NT2/D1 (cell line): ENCODE results near the gene PTX4.
A peak's percentile ranks its signal among the peaks of the same experiment; 100 is the strongest.

ENCODE experiments used
- DNase-seq: peaks from one replicate; pipeline ENCODE4 v3.0.0-alpha.2; 2011; ENCODE audit warnings: low read depth, low spot score
- H3K27me3 ChIP-seq: 2 replicates; pipeline ENCODE4 v1.6.0; 2011; ENCODE audit warnings: mild to moderate bottlenecking; ENCODE audit not compliant: insufficient read length, insufficient read depth
- H3K36me3 ChIP-seq: 2 replicates; pipeline ENCODE4 v1.6.1; 2011; ENCODE audit warnings: mild to moderate bottlenecking, low read length, mixed read lengths; ENCODE audit not compliant: insufficient read depth, insufficient read length
- H3K4me1 ChIP-seq: 2 replicates; pipeline ENCODE4 v1.5.1; 2011; ENCODE audit not compliant: insufficient read depth, insufficient read length
- H3K4me3 ChIP-seq: 2 replicates; pipeline ENCODE4 v1.5.1; 2011; ENCODE audit warnings: low read depth; ENCODE audit not compliant: insufficient read length
- H3K9ac ChIP-seq: 2 replicates; pipeline ENCODE4 v1.6.0; 2011; ENCODE audit warnings: low read depth; ENCODE audit not compliant: insufficient read length
- H3K9me3 ChIP-seq: 2 replicates; pipeline ENCODE4 v1.5.1; 2011; ENCODE audit warnings: mild to moderate bottlenecking, low read length; ENCODE audit not compliant: insufficient read depth
- SUZ12 ChIP-seq: IDR thresholded peaks from 2 replicates; pipeline ENCODE4 v1.6.1; 2011; ENCODE audit not compliant: insufficient read length, insufficient read depth; ENCODE audit errors: extremely low read depth
- YY1 ChIP-seq: IDR thresholded peaks from 2 replicates; pipeline ENCODE4 v1.6.1; 2011; ENCODE audit not compliant: insufficient read length, insufficient read depth
- ZNF274 ChIP-seq: IDR thresholded peaks from 2 replicates; pipeline ENCODE4 v1.6.1; 2011; ENCODE audit warnings: mild to moderate bottlenecking, low read depth, low read length

Gene PTX4

DNA sequence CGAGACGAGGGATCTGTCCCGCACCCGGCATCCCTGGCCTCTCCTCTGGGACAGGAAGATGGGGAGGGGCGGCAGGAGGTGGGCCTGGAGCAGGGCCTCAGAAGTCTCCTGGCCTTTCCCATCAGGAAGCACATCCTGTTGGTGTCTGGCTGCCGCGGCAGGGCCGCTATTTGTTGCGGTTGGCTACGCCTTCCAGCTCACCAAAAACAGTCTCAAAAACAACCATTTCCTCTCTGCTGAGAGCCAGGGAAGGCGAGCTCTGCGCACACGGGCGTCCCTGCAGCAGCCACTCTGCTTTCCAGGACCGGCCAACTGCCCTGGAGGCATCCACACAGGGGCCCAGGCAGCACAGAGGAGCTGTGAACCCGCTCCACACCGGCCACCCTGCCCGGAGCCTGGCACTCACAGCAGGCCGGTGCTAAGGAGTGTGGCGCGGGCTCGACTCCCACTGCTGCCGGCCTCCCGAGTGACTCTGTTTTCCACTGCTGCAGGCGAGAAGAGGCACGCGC lies 44.8 kb upstream of the PTX4 start, which contains the start of gene TMEM204:
TMEM204 (plus strand) TSS at position 224 of the 509 bp plus-strand sequence. CDS start 610 bp downstream, outside the sequence.
- H3K9ac ChIP-seq, result peak within 1 kb of the TSS; percentile 36

DNA sequence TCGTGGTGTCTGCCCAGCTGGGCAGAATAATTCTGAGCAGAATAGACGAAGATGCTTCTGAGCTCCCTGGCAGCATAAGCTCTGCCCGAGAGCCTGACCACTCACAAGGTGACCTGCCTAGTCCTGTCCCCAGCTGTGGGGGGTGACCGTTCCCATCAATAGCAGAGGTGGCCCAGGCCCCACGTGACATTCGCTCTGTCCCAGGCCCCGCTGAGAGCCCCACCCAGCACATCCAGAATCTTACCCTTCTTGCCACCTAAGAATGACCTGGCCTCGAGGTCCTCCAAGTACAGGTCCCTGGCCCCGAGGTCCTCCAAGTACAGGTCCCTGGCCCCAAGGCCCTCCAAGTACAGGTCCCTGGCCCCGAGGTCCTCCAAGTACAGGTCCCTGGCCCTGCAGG lies 44.0 kb upstream of the PTX4 start:
- no peak for TF ChIP-seq SUZ12
- no peak for TF ChIP-seq ZNF274
- TF ChIP-seq YY1, result no peak
- Histone ChIP-seq H3K4me3 (no peak overlapping the region), H3K4me1 (peaks cover 20% of the 10 kb centered on the region), H3K9ac (peak overlapping the region; percentile 17), H3K9me3 (no peaks in the 10 kb centered on the region), H3K36me3 (no peaks in the 10 kb centered on the region), H3K27me3 (no peaks in the 10 kb centered on the region)
- DNase-seq, result no peak

More for the DNA sequence above, 44.8 kb upstream of the PTX4 start, which contains the start of gene TMEM204:
- H3K4me3 ChIP-seq, result no peak within 1 kb of the TSS
- no peak for DNase-seq
- H3K27me3 ChIP-seq, result no peaks in the 10 kb centered on the region
- TF ChIP-seq ZNF274, result no peak
- TF ChIP-seq YY1, result no peak
- TF ChIP-seq SUZ12, result no peak
- H3K4me1 ChIP-seq, result peaks cover 13% of the 10 kb centered on the region
- H3K36me3 ChIP-seq, result no peaks in the 10 kb centered on the region
- H3K9me3 ChIP-seq, result no peaks in the 10 kb centered on the region

DNA sequence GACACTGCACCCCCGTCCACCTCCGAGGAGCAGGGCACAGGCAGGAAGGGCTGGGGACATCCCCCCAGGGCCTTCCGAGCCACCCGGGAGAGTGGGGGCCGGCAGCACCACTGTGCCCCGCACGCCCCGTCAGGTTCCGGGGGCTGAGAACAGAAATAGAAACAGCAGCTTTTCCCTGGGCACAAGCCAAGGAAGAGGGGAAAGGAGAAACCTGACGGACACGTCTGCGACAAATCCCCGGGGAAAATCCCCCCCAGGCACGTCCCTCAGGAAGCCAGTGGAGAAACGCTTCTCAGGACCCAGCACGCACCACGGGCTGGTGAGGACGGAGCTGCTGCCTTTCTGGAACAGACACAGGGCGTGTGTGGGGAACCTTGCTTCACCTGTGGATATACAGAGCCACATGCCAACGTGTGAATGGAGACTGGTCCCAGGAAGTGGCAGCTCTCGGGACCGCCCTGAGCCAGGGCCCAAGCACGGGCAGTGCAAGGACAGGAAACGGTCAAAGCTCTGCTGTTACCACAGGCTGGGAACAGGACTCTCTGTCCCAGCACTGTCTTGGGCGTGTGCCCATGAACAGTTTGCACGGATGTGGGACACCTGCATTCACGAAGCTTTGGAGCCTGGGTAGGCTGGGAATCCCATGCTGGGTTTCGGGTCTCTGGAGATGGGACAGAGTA lies 43.5 kb upstream of the PTX4 start:
- Histone ChIP-seq H3K4me1 (peaks cover 23% of the 10 kb centered on the region), H3K9me3 (no peaks in the 10 kb centered on the region), H3K36me3 (no peaks in the 10 kb centered on the region), H3K9ac (peak overlapping the region; percentile 17), H3K4me3 (no peak overlapping the region), H3K27me3 (no peaks in the 10 kb centered on the region)
- no peak for DNase-seq
- TF ChIP-seq SUZ12 (no peak), ZNF274 (no peak), YY1 (no peak)

DNA sequence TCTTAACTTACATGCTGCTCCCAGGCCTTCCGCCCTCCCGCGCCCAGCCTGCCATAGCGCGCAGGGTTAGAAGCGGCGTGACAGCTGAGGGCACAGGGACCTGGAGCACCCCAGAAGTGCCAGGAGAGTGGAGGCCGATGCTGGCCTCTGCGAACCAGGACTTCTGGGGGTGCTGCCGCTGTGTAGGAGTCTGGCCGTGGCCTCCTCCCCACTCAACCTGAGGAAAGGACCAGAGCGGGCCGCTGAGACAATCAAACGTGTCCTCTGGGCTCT lies 42.8 kb upstream of the PTX4 start:
- H3K9ac ChIP-seq, result no peak overlapping the region
- no peaks in the 10 kb centered on the region for H3K9me3 ChIP-seq
- H3K4me1 ChIP-seq, result peaks cover 24% of the 10 kb centered on the region
- TF ChIP-seq SUZ12 (no peak), ZNF274 (no peak), YY1 (no peak)
- H3K4me3 ChIP-seq, result no peak overlapping the region
- no peaks in the 10 kb centered on the region for H3K36me3 ChIP-seq
- no peaks in the 10 kb centered on the region for H3K27me3 ChIP-seq
- DNase-seq, result no peak

DNA sequence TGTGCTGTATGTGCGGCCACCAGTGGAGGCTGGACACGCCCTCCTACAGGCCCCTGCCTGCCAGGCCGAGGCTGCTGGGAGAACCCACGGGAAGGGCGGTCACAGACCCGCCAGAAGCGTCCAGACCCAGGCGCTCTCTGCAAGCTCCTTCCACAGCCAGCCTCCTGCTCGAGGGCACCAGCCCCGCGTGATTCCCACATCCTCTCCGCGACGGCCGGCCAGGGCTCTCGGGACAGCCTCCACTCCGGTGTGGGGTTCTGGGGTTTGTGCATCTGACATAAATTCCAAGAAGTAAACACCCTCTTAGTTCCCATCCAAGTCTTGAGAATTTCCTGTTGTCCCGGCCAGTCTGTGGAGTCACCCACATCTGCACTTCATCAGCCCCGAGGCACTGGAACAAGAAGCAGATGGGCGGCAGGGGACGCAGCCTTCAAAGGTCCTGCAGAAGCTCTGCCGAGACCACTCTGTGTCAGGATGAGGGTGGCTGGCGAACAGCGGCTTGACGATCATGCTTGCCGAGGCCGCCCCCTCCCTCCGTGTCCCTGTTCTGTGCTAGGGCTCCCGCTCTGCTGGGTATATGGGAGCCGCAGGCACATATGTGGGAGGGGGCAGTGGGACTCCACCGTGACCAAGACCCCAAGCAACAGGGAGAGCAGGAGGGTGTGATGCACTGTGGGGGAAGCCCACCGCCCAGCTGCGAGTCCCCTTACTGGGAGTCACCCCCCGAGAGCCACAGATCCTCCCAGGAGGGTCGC lies 42.3 kb upstream of the PTX4 start:
- Histone ChIP-seq H3K27me3 (no peaks in the 10 kb centered on the region), H3K9ac (no peak overlapping the region), H3K9me3 (no peaks in the 10 kb centered on the region), H3K4me1 (peaks cover 24% of the 10 kb centered on the region), H3K36me3 (no peaks in the 10 kb centered on the region), H3K4me3 (no peak overlapping the region)
- DNase-seq, result no peak
- no peak for TF ChIP-seq SUZ12
- no peak for TF ChIP-seq YY1
- no peak for TF ChIP-seq ZNF274

DNA sequence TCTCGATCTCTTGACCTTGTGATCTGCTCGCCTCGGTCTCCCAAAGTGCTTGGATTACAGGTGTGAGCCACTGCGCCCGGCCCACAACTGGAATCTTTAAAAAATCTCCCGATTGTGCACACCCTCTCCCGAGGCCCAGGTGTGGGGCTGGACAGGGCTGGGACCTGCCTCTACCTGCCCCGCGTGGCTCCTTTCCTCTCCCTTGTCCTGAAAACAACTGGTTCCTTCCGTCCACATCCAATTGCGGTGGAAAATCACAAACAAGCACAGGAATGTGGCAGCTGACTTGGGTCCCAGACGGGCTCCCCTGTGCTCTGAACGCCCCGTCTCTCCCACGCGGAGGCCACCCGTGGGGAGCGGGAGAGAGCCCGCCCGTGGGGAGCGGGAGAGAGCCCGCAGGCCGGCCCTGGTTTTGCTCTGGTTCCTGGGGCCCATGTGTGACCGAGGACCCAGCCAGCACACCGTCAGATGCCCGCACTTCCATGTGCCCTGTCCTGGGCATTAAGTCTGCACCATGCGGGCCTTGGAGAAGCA lies 41.7 kb upstream of the PTX4 start:
- Histone ChIP-seq H3K27me3 (no peaks in the 10 kb centered on the region), H3K4me3 (no peak overlapping the region), H3K9me3 (no peaks in the 10 kb centered on the region), H3K4me1 (peaks cover 24% of the 10 kb centered on the region), H3K36me3 (no peaks in the 10 kb centered on the region), H3K9ac (no peak overlapping the region)
- no peak for TF ChIP-seq ZNF274
- no peak for TF ChIP-seq SUZ12
- no peak for TF ChIP-seq YY1
- DNase-seq, result no peak

DNA sequence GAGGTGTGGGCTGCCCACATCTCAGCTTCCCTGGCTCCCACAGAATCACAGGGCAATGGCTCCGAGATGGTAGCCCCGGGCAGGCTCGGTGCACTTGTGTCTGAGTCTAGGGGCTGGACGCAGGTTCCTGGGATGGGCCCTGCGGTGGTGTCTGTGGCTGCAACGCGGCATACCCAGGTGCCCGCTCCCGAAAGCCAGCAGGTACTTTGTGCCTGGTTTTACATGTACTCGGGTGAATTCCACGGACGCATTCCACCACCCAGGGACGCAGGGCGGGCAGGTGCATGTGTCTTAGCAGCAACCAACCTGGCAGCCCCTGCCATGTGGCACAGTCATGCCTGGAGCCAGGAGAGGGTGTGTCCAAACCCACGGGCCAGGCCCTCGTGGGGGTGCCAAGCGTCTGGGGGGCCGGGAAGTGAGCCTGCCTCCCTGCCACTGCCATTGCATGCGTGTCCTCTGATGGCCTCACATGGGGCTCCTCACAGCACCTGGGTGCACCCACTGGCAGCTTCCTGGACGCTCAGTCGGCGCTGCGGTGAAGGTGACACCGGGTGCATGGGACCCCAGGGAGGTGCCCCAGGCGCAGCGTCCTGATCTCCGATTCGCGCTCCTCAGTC lies 40.3 kb upstream of the PTX4 start:
- H3K4me3 ChIP-seq, result no peak overlapping the region
- no peaks in the 10 kb centered on the region for H3K9me3 ChIP-seq
- no peak overlapping the region for H3K9ac ChIP-seq
- no peaks in the 10 kb centered on the region for H3K36me3 ChIP-seq
- TF ChIP-seq ZNF274, result no peak
- no peak for DNase-seq
- no peaks in the 10 kb centered on the region for H3K27me3 ChIP-seq
- H3K4me1 ChIP-seq, result peaks cover 22% of the 10 kb centered on the region
